Upper lobe of left lung (tissue), 6 donors: Measurements from ENCODE around the gene MYLK. TPM values are rescaled to one million over a fixed set of nuclear protein-coding genes. Genes with fewer than 3 reads are reported as not detected.

Source experiments
- ATAC-seq, 2 donors: fragments of 200-7000 bp; cut with Tn5 transposase; one replicate each; pipeline ENCODE4 v1.9.1; 2022; ENCODE audit warnings: mild to moderate bottlenecking in 2 of 2, moderate library complexity in 2 of 2; ENCODE audit not compliant: low FRiP score in 2 of 2
- DNase-seq, 2 donors: peaks; one replicate each; pipeline ENCODE4 v3.0.0-alpha.2; 2019 to 2020
- H3K27ac ChIP-seq, 4 donors: fragments of 200-600 bp; sonication (generic); one replicate each; pipeline ENCODE4 v1.5.1; 2016 to 2019
- H3K27me3 ChIP-seq, 4 donors: fragments of 200-600 bp; sonication (generic); one replicate each; pipeline ENCODE4 v1.5.1; 2017 to 2019
- H3K36me3 ChIP-seq, 4 donors: fragments of 200-600 bp; sonication (generic); one replicate each; pipeline ENCODE4 v1.5.1; 2016 to 2019
- H3K4me1 ChIP-seq, 4 donors: fragments of 200-600 bp; sonication (generic); one replicate each; pipeline ENCODE4 v1.5.1; 2018 to 2019
- H3K4me3 ChIP-seq, 4 donors: fragments of 200-600 bp; sonication (generic); one replicate each; pipeline ENCODE4 v1.5.1; 2017 to 2019; ENCODE audit warnings: mild to moderate bottlenecking in 2 of 4, moderate library complexity in 1 of 4
- H3K9me3 ChIP-seq, 4 donors: fragments of 200-600 bp; sonication (generic); one replicate each; pipeline ENCODE4 v1.5.1; 2018 to 2019
- EP300 ChIP-seq, 4 donors: sonication (generic); formaldehyde crosslinking; IDR thresholded peaks; one replicate each; pipeline ENCODE4 v1.5.1; 2017; ENCODE audit warnings: antibody characterized with exemption in 4 of 4, control low read depth in 2 of 4
- POLR2A ChIP-seq, 4 donors: fragments of 450-650 bp; IDR thresholded peaks; one replicate each; pipeline ENCODE4 v1.5.1; 2016 to 2017; ENCODE audit warnings: antibody characterized with exemption in 4 of 4, mild to moderate bottlenecking in 2 of 4
- POLR2AphosphoS5 ChIP-seq, 2 donors: sonication (generic); formaldehyde crosslinking; IDR thresholded peaks; one replicate each; pipeline ENCODE4 v1.5.1; 2017; ENCODE audit warnings: antibody characterized with exemption in 2 of 2
- WGBS, 2 donors: methylation state at CpG; one replicate each; pipeline ENCODE4 v1.1.5; 2017 to 2018; 5-methylcytosine and 5-hydroxymethylcytosine counted together
- total RNA-seq, 6 donors: library from RNA; depleted of rRNA in 4 of 6; stranded (reverse); fragments of >200 nt in 4 of 6; gene quantifications; one replicate each; pipeline versions ENCODE4 v1.1.0 to v1.2.1, GENCODE V29; 2016 to 2021
- TF ChIP-seq, protein P1 (sequence below), 6 experiments: fragments of 450-650 bp in 4 of 6; fragments of 200-600 bp in 2 of 6; sonication (generic) in 2 of 6; IDR thresholded peaks; one replicate each; pipeline ENCODE4 v1.5.1; 2016 to 2019; ENCODE audit warnings: antibody characterized with exemption in 6 of 6
- donor health status: DM: no; HTN: no; CAD: no; lungs with moderate emphysema.
- donor health status: DM: no; HTN: yes; CAD: no; lungs with severe emphysema.

MYLK gene
- total RNA-seq, 6 donors from 2014 or later: 105 to 378 (median 160) TPM

DNA sequence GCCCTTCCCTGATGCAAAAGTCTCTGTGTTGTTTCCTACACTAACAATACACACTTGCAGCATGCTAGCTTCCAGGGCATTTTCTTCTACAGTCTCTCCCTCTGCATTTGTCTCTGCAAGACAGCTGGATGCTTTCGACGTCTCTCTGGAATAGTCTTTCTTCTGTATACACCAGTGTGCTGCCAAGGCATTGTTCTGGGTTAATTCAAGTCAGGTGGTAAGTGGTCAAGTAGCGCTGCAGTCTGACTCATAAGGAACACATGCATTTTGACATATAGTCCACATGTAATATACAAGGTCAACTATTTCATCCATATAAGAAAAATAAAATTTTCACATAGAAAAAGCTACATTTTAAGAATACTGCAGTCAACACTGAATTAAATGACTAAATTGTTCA, 92.7 kb downstream of the MYLK start:
- Histone ChIP-seq H3K36me3 (no peaks in the 10 kb centered on the region), H3K27me3 (no peaks in the 10 kb centered on the region), H3K27ac (no peak overlapping the region), H3K9me3 (no peaks in the 10 kb centered on the region), H3K4me1 (peaks cover 0 to 5% (median 0%) of the 10 kb centered on the region in 4 donors), H3K4me3 (no peak overlapping the region)
- WGBS, 2 donors: 72 to 73% methylated on average over 3 of the region's 3 CpGs
- DNase-seq (no peak), ATAC-seq (no peak)
- TF ChIP-seq EP300 (IDR thresholded peaks at IDR 0.05) (no peak), POLR2AphosphoS5 (IDR thresholded peaks at IDR 0.05) (no peak), POLR2A (IDR thresholded peaks at IDR 0.05) (no peak)
- TF ChIP-seq, protein P1, sequence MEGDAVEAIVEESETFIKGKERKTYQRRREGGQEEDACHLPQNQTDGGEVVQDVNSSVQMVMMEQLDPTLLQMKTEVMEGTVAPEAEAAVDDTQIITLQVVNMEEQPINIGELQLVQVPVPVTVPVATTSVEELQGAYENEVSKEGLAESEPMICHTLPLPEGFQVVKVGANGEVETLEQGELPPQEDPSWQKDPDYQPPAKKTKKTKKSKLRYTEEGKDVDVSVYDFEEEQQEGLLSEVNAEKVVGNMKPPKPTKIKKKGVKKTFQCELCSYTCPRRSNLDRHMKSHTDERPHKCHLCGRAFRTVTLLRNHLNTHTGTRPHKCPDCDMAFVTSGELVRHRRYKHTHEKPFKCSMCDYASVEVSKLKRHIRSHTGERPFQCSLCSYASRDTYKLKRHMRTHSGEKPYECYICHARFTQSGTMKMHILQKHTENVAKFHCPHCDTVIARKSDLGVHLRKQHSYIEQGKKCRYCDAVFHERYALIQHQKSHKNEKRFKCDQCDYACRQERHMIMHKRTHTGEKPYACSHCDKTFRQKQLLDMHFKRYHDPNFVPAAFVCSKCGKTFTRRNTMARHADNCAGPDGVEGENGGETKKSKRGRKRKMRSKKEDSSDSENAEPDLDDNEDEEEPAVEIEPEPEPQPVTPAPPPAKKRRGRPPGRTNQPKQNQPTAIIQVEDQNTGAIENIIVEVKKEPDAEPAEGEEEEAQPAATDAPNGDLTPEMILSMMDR (IDR thresholded peaks at IDR 0.05): no peak

DNA sequence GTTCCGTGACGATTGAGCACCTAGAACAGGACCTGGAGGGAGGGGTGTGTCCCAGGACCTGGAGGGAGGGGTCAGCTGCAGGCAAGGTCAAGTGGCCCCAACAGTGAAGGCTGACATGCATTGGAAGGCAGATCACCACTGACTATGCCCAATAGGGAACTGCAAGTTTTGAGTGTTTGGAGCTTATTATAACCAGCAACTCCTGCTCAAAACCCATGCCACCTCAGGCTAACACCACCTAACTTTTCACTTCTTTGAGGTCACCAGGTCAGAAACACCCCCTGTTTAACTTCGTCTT, 93.1 kb downstream of the MYLK start:
- TF ChIP-seq POLR2A (IDR thresholded peaks at IDR 0.05) (no peak), EP300 (IDR thresholded peaks at IDR 0.05) (no peak), POLR2AphosphoS5 (IDR thresholded peaks at IDR 0.05) (no peak)
- TF ChIP-seq, protein P1 (IDR thresholded peaks at IDR 0.05): no peak
- H3K9me3 ChIP-seq: no peaks in the 10 kb centered on the region
- ATAC-seq: no peak

DNA sequence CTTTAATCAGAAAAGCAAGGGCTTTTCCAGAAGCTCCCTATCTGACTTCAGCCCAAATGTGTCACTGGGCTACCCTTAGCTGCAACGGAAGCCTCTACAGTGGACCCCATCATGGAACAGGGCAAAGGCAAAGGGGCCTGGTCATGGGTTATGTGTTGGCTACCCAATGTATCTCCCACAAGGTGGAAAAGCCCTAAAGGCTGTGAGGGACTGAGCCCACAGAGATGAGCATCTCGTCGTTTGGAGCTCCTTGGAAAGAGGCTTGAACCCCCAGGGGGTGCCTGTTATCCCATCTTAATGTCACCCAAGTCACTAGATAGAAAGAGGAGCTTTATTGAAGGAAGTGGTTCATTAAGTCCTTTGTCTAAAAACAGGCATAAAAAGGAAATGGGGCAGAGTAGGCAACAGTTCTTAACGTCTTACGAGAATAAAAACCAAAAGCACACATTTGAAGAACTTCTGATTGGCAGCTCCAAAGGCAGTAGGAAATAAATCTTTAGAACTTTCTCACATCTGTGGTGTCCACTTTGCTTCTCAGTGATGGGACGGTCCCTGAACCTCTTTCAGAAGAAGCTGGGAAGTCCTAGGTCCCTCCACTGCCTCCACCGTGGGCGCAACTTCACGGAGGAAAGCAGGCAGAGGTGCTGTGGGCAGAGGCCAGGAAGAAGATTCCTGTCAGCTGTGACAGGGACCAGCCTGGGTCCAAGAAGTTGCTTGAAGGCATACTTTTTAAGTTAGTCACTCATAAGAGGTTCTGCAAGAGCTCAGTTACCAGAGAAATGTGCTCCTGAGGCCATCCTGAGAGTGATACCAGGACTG, 93.7 kb downstream of the MYLK start:
- Histone ChIP-seq H3K36me3 (no peaks in the 10 kb centered on the region), H3K27ac (no peak overlapping the region), H3K27me3 (no peaks in the 10 kb centered on the region), H3K9me3 (no peaks in the 10 kb centered on the region), H3K4me1 (peaks cover 0 to 5% (median 0%) of the 10 kb centered on the region in 4 donors), H3K4me3 (no peak overlapping the region)
- 90 to 93% methylated on average over 9 of the region's 9 CpGs for WGBS, 2 donors
- TF ChIP-seq POLR2AphosphoS5 (IDR thresholded peaks at IDR 0.05) (no peak), POLR2A (IDR thresholded peaks at IDR 0.05) (no peak), EP300 (IDR thresholded peaks at IDR 0.05) (no peak)
- TF ChIP-seq, protein P1 (IDR thresholded peaks at IDR 0.05): no peak
- DNase-seq (no peak), ATAC-seq (no peak)

More for the DNA sequence above, 93.1 kb downstream of the MYLK start:
- DNase-seq: no peak
- 88 to 94% methylated on average over 3 of the region's 3 CpGs for WGBS, 2 donors
- H3K36me3 ChIP-seq: no peaks in the 10 kb centered on the region
- H3K4me1 ChIP-seq: peaks cover 0 to 5% (median 0%) of the 10 kb centered on the region in 4 donors
- H3K4me3 ChIP-seq: no peak overlapping the region
- H3K27ac ChIP-seq: no peak overlapping the region
- no peaks in the 10 kb centered on the region for H3K27me3 ChIP-seq

DNA sequence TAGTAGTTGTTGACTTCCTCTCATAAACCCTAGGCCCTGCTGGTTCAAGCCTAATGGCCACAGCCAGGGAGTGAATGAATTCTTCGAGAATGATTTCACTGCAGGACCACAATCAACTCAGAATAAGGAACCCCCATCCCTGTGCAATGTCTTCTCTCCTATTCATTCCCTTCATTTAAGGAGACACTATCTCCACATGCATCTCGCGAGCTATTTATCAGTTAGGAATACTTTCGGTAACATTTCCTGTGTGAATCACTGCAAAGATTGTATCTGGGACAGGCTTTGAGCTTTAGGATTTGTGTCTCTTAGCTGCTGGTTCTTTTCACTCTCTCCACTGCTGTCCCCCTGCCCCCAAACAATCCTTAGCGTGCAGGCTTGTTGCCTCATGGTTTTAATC, 94.4 kb downstream of the MYLK start:
- WGBS, 2 donors: 87 to 88% methylated on average over 5 of the region's 5 CpGs
- TF ChIP-seq POLR2AphosphoS5 (IDR thresholded peaks at IDR 0.05) (no peak), POLR2A (IDR thresholded peaks at IDR 0.05) (no peak), EP300 (IDR thresholded peaks at IDR 0.05) (no peak)
- TF ChIP-seq, protein P1 (IDR thresholded peaks at IDR 0.05): no peak
- H3K9me3 ChIP-seq: no peaks in the 10 kb centered on the region

DNA sequence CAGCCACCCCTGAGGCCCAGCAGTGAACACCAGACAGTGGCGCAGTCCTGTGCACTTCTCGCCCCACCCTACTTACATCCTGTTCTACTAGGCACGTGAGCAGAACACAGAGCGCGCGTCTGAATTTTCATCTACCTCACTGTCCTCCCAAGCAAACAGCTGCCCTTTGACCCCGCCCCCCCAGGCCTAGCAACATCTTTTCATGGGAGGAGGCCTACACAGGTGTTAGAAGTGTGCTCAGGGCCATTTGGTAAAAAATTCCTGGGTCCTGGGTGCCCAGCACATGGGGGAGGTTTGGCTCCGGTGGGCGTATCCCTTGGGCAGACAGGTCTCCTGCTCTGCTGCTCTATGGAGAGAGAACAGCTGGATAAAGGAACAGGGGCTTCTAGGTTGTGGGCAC, 95.0 kb downstream of the MYLK start:
- H3K4me1 ChIP-seq: peaks cover 0 to 5% (median 0%) of the 10 kb centered on the region in 4 donors
- TF ChIP-seq POLR2A (IDR thresholded peaks at IDR 0.05) (no peak), EP300 (IDR thresholded peaks at IDR 0.05) (no peak), POLR2AphosphoS5 (IDR thresholded peaks at IDR 0.05) (no peak)
- TF ChIP-seq, protein P1 (IDR thresholded peaks at IDR 0.05): no peak
- no peak overlapping the region for H3K4me3 ChIP-seq
- H3K27me3 ChIP-seq: no peaks in the 10 kb centered on the region
- WGBS, 2 donors: 90 to 93% methylated on average over 7 to 9 of the region's 9 CpGs
- H3K9me3 ChIP-seq: no peaks in the 10 kb centered on the region
- DNase-seq (no peak), ATAC-seq (no peak)
- no peaks in the 10 kb centered on the region for H3K36me3 ChIP-seq
- peak overlapping the region in 1 of 4 donors; percentile 7 for H3K27ac ChIP-seq

More for the DNA sequence above, 94.4 kb downstream of the MYLK start:
- Histone ChIP-seq H3K36me3 (no peaks in the 10 kb centered on the region), H3K4me1 (peaks cover 0 to 5% (median 0%) of the 10 kb centered on the region in 4 donors), H3K4me3 (no peak overlapping the region), H3K27ac (no peak overlapping the region), H3K27me3 (no peaks in the 10 kb centered on the region)
- ATAC-seq (no peak), DNase-seq (no peak)
